HG02763 (cell line): ENCODE results near the gene TMEM39A.

ENCODE experiments used
- ATAC-seq: cut with Tn5 transposase; IDR thresholded peaks from one replicate; pipeline ENCODE4 v1.9.1; 2021; ENCODE audit warnings: mild to moderate bottlenecking, moderate library complexity; ENCODE audit not compliant: unreplicated experiment

TMEM39A gene

DNA sequence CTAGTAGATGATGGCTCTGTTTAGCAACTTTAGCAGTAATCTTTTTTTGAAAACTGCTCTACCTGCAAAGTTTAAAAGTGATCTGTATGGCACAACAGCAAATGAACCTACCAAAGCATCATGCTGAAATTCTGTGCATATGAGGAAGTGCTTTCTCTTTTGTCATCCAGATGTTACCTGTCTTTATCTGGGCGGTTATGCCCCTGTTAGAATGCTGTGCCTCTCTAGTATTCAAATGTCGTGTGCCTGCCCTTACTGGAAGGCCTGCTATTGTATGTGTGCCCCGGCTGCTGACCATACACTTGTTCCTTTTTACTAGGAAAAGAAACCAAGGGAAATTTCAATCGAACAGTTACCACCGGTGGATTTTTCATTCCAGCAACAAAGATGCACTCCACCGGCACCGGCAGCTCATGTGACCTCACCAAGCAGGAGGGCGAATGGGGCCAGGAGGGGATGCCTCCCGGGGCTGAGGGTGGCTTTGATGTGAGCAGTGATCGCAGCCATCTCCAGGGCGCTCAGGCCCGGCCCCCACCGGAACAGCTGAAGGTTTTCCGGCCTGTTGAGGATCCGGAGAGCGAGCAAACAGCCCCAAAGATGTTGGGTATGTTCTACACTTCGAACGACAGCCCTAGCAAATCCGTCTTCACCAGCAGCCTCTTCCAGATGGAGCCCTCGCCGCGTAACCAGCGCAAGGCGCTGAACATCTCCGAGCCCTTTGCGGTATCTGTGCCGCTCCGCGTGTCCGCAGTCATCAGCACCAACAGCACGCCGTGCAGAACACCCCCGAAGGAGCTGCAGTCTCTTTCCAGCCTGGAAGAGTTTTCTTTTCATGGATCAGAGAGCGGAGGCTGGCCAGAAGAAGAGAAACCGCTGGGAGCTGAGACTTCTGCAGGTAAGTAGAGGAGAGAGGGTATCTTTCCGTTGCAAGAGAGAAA, 61.6 kb downstream of the TMEM39A start:
- no peak for ATAC-seq

GRCh38 chr3:119401069-119401468, 62.3 kb downstream of the TMEM39A start:
- ATAC-seq, result no peak

DNA sequence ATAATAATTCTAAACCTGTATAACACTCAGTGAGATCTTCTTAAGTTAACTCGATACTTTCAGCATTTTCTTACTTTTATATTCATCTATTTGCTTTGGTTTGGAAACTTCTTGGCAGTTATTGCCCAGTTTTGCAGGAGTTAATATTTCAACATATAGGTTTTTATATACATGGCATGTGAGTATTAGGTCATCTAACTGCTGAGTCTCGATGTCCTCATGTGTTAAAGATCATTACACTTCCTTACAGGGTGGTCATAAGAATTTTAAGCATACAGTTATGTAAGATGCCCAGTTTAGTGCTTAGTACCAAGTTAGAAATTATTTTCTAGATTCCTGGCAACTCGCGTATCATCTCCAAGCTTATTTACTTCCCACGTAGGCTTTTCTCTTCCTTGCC, 62.9 kb downstream of the TMEM39A start:
- ATAC-seq, result no peak

GRCh38 chr3:119396870-119397269, 66.5 kb downstream of the TMEM39A start:
- no peak for ATAC-seq

GRCh38 chr3:119395923-119396358, 67.5 kb downstream of the TMEM39A start:
- peak; percentile 67 for ATAC-seq

GRCh38 chr3:119388577-119388976, 74.8 kb downstream of the TMEM39A start:
- ATAC-seq, result no peak

GRCh38 chr3:119382134-119382533, 81.3 kb downstream of the TMEM39A start:
- no peak for ATAC-seq

- no peak for ATAC-seq
Observed at GRCh38 chr3:119380697-119381096, 82.7 kb downstream of the TMEM39A start.
